H1 (cell line): ENCODE data around the gene MFSD6L. TPM values are rescaled to one million over a fixed set of nuclear protein-coding genes. Genes with fewer than 3 reads are reported as not detected.

Source experiments
- BRCA1 ChIP-seq: IDR thresholded peaks from 2 replicates; pipeline ENCODE4 v1.6.1; 2012; ENCODE audit warnings: low read depth, low read length, improper control_type of control experiment
- CTCF ChIP-seq, 3 experiments: IDR thresholded peaks; 1 replicate in 2 of 3; 2 replicates in 1 of 3; pipeline versions ENCODE4 v1.5.1 to v1.6.1; 2011; ENCODE audit warnings: low read length in 3 of 3, mild to moderate bottlenecking in 3 of 3, inconsistent platforms in 2 of 3, low read depth in 1 of 3, moderate library complexity in 1 of 3; ENCODE audit not compliant: insufficient read depth in 1 of 3; ENCODE audit errors: control extremely low read depth in 1 of 3
- TAF7 ChIP-seq: optimal IDR thresholded peaks from 2 replicates; pipeline ENCODE3; 2011; ENCODE audit warnings: low read depth, mild to moderate bottlenecking, inconsistent platforms, low read length, moderate library complexity, borderline replicate concordance
- polyA plus RNA-seq, 7 experiments: library from polyadenylated mRNA; depleted of rRNA in 3 of 7; stranded (reverse) in 5 of 7; unstranded in 2 of 7; fragments of >200 nt in 5 of 7; fragments of 200-250 nt in 2 of 7; gene quantifications; 1 replicate in 5 of 7; 2 replicates in 1 of 7; 4 replicates in 1 of 7; pipeline versions ENCODE4 v1.2.1 to v1.2.3, GENCODE V29; 2011 to 2013; ENCODE audit warnings: missing spikeins in 2 of 7, mixed read lengths in 2 of 7
- total RNA-seq: library from RNA; stranded (reverse); fragmentation: NEBNext Ultra II Directional; extraction: Animal tissue kit (Norgen Biotek cat#: 25700); gene quantifications from 2 replicates; pipeline ENCODE4 v1.2.1, GENCODE V29; 2021
- TF ChIP-seq, protein P1 (sequence below): fragments of 300-600 bp; sonication (generic); IDR thresholded peaks from 2 replicates; pipeline ENCODE4 v1.7.1; 2012; ENCODE audit warnings: low read length, moderate library complexity, mild to moderate bottlenecking, inconsistent platforms; ENCODE audit not compliant: insufficient replicate concordance

MFSD6L gene
- total and polyA plus RNA-seq, 2 of the 8 experiments (the other 6 are each of a cell fraction or from before 2014, with no cell fraction given), result 2.6 to 2.7 TPM

DNA sequence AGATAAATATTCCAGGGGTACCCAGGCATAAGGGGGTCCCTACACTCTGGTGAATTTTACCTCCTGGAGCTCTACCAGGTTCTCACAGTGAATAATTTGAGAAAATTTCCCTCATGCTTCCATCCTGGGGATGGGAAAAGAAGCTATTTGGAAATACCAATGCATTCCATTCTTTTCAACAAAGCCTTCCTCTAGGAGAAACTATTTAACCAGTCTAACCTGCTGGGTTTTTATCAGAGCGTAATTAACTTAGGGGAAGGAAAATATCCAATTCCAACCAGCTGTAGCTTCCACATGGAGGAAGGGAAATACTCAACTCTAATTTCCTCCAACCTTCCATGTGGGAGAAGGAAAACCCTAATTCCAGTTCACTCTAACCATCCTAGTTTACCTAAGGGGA is 17.0 kb downstream of the MFSD6L start (continued):
- no peak for TF ChIP-seq TAF7
- TF ChIP-seq BRCA1, result no peak
- TF ChIP-seq CTCF (IDR thresholded peaks at IDR 0.05; ENCODE audit: control extremely low read depth in 1 of 3, insufficient read depth in 1 of 3, low read depth in 1 of 3, low read length in 3 of 3), result no peak
- TF ChIP-seq, protein P1, sequence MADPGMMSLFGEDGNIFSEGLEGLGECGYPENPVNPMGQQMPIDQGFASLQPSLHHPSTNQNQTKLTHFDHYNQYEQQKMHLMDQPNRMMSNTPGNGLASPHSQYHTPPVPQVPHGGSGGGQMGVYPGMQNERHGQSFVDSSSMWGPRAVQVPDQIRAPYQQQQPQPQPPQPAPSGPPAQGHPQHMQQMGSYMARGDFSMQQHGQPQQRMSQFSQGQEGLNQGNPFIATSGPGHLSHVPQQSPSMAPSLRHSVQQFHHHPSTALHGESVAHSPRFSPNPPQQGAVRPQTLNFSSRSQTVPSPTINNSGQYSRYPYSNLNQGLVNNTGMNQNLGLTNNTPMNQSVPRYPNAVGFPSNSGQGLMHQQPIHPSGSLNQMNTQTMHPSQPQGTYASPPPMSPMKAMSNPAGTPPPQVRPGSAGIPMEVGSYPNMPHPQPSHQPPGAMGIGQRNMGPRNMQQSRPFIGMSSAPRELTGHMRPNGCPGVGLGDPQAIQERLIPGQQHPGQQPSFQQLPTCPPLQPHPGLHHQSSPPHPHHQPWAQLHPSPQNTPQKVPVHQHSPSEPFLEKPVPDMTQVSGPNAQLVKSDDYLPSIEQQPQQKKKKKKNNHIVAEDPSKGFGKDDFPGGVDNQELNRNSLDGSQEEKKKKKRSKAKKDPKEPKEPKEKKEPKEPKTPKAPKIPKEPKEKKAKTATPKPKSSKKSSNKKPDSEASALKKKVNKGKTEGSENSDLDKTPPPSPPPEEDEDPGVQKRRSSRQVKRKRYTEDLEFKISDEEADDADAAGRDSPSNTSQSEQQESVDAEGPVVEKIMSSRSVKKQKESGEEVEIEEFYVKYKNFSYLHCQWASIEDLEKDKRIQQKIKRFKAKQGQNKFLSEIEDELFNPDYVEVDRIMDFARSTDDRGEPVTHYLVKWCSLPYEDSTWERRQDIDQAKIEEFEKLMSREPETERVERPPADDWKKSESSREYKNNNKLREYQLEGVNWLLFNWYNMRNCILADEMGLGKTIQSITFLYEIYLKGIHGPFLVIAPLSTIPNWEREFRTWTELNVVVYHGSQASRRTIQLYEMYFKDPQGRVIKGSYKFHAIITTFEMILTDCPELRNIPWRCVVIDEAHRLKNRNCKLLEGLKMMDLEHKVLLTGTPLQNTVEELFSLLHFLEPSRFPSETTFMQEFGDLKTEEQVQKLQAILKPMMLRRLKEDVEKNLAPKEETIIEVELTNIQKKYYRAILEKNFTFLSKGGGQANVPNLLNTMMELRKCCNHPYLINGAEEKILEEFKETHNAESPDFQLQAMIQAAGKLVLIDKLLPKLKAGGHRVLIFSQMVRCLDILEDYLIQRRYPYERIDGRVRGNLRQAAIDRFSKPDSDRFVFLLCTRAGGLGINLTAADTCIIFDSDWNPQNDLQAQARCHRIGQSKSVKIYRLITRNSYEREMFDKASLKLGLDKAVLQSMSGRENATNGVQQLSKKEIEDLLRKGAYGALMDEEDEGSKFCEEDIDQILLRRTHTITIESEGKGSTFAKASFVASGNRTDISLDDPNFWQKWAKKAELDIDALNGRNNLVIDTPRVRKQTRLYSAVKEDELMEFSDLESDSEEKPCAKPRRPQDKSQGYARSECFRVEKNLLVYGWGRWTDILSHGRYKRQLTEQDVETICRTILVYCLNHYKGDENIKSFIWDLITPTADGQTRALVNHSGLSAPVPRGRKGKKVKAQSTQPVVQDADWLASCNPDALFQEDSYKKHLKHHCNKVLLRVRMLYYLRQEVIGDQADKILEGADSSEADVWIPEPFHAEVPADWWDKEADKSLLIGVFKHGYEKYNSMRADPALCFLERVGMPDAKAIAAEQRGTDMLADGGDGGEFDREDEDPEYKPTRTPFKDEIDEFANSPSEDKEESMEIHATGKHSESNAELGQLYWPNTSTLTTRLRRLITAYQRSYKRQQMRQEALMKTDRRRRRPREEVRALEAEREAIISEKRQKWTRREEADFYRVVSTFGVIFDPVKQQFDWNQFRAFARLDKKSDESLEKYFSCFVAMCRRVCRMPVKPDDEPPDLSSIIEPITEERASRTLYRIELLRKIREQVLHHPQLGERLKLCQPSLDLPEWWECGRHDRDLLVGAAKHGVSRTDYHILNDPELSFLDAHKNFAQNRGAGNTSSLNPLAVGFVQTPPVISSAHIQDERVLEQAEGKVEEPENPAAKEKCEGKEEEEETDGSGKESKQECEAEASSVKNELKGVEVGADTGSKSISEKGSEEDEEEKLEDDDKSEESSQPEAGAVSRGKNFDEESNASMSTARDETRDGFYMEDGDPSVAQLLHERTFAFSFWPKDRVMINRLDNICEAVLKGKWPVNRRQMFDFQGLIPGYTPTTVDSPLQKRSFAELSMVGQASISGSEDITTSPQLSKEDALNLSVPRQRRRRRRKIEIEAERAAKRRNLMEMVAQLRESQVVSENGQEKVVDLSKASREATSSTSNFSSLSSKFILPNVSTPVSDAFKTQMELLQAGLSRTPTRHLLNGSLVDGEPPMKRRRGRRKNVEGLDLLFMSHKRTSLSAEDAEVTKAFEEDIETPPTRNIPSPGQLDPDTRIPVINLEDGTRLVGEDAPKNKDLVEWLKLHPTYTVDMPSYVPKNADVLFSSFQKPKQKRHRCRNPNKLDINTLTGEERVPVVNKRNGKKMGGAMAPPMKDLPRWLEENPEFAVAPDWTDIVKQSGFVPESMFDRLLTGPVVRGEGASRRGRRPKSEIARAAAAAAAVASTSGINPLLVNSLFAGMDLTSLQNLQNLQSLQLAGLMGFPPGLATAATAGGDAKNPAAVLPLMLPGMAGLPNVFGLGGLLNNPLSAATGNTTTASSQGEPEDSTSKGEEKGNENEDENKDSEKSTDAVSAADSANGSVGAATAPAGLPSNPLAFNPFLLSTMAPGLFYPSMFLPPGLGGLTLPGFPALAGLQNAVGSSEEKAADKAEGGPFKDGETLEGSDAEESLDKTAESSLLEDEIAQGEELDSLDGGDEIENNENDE, result no peak
- TF ChIP-seq, all 59 proteins: peak for 0
